Duodenal mucosa (tissue), 2 donors: ENCODE measurements around the gene STARD9.

Experiments used
- H3K27ac ChIP-seq: one replicate; pipeline ENCODE4 v1.7.0; 2013; ENCODE audit warnings: low read depth, low read length
- H3K27me3 ChIP-seq, 2 donors: one replicate each; pipeline ENCODE4 v1.7.0; 2013; ENCODE audit warnings: low read length in 2 of 2, control low read depth in 1 of 2; ENCODE audit not compliant: insufficient read depth in 2 of 2, control insufficient read depth in 1 of 2
- H3K36me3 ChIP-seq, 2 donors: one replicate each; pipeline ENCODE4 v1.7.0; 2013; ENCODE audit warnings: low read length in 2 of 2, control low read depth in 1 of 2; ENCODE audit not compliant: insufficient read depth in 2 of 2, control insufficient read depth in 1 of 2
- H3K4me1 ChIP-seq, 2 donors: one replicate each; pipeline ENCODE4 v1.7.0; 2013; ENCODE audit warnings: low read length in 2 of 2, control low read depth in 1 of 2; ENCODE audit not compliant: insufficient read depth in 2 of 2, control insufficient read depth in 1 of 2
- H3K4me3 ChIP-seq, 2 donors: one replicate each; pipeline ENCODE4 v1.7.0; 2013; ENCODE audit warnings: low read length in 2 of 2, low read depth in 1 of 2
- H3K9ac ChIP-seq, 2 donors: one replicate each; pipeline ENCODE4 v1.7.0; 2013; ENCODE audit warnings: low read length in 2 of 2, low read depth in 1 of 2
- H3K9me3 ChIP-seq, 2 donors: one replicate each; pipeline ENCODE4 v1.7.0; 2013; ENCODE audit warnings: low read length in 2 of 2, control low read depth in 1 of 2; ENCODE audit not compliant: control insufficient read depth in 1 of 2

The STARD9 gene

GRCh38 chr15:42623951-42624350 lies 48.5 kb downstream of the STARD9 start:
- no peak overlapping the region for H3K27ac ChIP-seq
- no peak overlapping the region for H3K4me3 ChIP-seq
- no peak overlapping the region for H3K9ac ChIP-seq
- H3K4me1 ChIP-seq: no peaks in the 10 kb centered on the region
- no peaks in the 10 kb centered on the region for H3K27me3 ChIP-seq
- no peaks in the 10 kb centered on the region for H3K36me3 ChIP-seq
- no peaks in the 10 kb centered on the region for H3K9me3 ChIP-seq

- Histone ChIP-seq H3K27me3 (no peaks in the 10 kb centered on the region), H3K27ac (no peak overlapping the region), H3K36me3 (no peaks in the 10 kb centered on the region), H3K9ac (no peak overlapping the region), H3K4me3 (no peak overlapping the region), H3K9me3 (no peaks in the 10 kb centered on the region), H3K4me1 (no peaks in the 10 kb centered on the region)
These were observed 52.1 kb downstream of the STARD9 start for GRCh38 chr15:42627485-42627884.

DNA sequence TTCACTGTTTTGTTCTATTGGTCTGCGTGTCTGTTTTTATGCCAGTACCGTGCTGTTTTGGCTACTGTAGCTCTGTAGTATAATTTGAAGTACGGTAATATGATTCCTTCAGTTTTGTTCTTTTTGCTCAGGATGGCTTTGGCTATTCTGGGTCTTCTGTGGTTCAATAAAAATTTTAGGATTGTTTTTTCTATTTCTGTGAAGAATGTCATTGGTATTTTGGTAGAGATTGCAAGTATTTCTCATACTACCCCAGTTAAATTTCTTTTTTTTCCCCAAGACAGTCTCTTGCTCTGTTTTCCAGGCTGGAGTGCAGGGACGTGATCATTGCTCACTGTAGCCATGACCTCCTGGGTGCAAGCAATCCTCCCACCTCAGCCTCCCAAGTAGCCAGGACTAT lies 53.4 kb downstream of the STARD9 start:
- Histone ChIP-seq H3K4me3 (no peak overlapping the region), H3K36me3 (no peaks in the 10 kb centered on the region), H3K27me3 (no peaks in the 10 kb centered on the region), H3K27ac (no peak overlapping the region), H3K9me3 (no peaks in the 10 kb centered on the region), H3K9ac (no peak overlapping the region), H3K4me1 (no peaks in the 10 kb centered on the region)

- H3K9me3 ChIP-seq: no peaks in the 10 kb centered on the region
- H3K27ac ChIP-seq: no peak overlapping the region
- H3K9ac ChIP-seq: no peak overlapping the region
- no peaks in the 10 kb centered on the region for H3K4me1 ChIP-seq
- H3K27me3 ChIP-seq: no peaks in the 10 kb centered on the region
- H3K36me3 ChIP-seq: no peaks in the 10 kb centered on the region
- H3K4me3 ChIP-seq: no peak overlapping the region
These were observed 56.8 kb downstream of the STARD9 start for GRCh38 chr15:42632105-42632675.

DNA sequence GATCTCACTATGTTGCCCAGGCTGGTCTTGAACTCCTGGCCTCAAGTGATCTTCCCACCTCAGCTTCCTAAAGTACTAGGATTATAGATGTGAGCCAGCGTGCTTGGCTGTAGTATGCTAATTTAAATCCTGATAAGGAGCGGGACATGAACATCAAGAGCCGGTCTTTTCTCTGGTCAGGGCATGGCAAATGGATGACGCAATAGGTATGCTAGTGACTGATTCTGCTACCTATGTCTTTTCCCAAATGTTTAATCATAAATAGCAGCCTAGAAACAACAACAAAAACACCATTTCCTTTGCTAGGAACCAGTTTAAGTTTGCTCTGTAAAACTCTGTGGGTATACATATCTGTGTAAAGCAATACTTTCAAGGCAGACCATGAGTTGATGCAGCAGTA lies 64.7 kb downstream of the STARD9 start:
- no peaks in the 10 kb centered on the region for H3K9me3 ChIP-seq
- no peak overlapping the region for H3K4me3 ChIP-seq
- H3K4me1 ChIP-seq: no peaks in the 10 kb centered on the region
- no peak overlapping the region for H3K9ac ChIP-seq
- no peak overlapping the region for H3K27ac ChIP-seq
- H3K27me3 ChIP-seq: no peaks in the 10 kb centered on the region
- peaks cover 0 to 9% of the 10 kb centered on the region in 2 donors for H3K36me3 ChIP-seq

DNA sequence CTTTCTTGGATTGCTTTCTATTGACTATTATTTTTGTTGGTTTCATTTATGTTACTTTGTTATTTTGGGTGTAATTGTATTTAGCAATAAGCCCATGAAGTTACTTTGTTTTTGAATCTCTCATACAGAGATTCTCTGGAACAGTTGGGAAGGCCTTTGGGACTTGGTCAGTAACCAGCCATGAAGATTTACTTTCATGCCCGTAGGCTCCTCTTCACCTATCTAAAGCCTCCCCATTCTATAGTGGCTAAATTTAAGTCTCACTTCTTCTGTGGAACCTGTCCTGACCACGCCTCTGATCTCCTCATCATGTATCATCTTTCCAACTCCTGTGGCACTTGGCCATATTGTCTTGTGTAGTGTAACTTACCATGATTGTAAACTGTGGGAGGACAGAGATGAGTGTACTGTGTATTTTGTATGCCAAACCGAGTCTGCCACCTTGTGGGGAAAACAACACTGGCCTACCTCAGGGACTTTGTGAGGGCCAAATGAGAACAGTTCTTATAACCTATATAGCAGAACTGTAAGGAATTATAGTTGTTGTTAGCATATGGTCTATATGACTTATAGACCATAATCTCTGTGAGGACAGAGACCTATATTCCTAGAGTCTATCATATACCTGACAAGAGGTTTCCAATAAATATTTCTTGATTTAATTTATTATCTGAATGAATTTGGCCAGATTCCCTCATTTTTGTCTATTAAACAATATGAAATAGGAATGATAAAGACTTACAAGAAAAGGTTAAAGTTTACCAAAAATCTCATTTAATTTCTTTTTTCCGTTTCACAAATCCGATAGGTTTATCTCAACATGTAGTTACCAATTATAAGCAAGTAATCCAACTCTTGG lies 75.0 kb downstream of the STARD9 start:
- Histone ChIP-seq H3K9ac (no peak overlapping the region), H3K4me3 (no peak overlapping the region), H3K27ac (no peak overlapping the region), H3K27me3 (no peaks in the 10 kb centered on the region), H3K36me3 (no peaks in the 10 kb centered on the region), H3K9me3 (no peaks in the 10 kb centered on the region), H3K4me1 (peaks cover 0 to 4% of the 10 kb centered on the region in 2 donors)

DNA sequence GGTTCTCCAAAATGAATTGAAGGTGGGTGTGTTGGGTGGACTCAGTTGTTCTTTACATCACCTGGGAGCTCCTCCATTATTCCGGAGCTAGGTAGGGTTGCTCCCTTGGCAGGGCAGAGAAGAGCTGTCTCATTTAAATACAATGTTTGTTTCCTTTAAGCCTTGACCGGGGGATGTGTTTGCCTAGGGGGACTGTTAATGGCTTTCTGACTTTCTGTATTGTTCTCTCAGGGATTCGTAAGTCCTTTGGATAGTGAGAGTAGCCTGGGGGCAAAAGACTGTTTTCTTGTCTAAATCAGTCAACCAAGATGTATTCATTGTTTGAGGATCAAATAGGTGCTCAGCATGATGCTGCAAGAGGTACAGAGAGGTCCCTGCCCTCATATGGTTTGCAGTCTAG lies 90.4 kb downstream of the STARD9 start:
- peaks cover 0 to 7% of the 10 kb centered on the region in 2 donors for H3K36me3 ChIP-seq
- no peaks in the 10 kb centered on the region for H3K4me1 ChIP-seq

DNA sequence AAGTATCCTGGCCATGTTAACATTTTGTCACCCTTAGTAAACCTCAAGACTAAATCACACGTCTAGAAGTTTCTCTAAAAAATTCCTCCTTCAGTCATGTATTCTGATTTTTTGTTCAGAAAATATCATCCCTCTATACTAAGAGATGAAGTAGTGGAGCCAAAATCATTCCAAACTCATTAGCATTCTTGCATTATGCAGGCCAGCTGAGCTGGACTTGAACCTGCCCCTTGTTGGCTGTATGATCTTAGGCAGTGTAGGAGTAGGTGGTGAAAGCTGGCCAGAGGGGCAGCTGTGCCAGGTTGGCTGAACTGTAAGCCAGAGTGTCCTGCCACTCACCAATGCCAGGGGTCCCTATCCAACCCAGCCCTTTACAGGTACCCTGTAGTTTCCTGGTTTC lies 92.4 kb downstream of the STARD9 start:
- Histone ChIP-seq H3K36me3 (peaks cover 0 to 7% of the 10 kb centered on the region in 2 donors), H3K4me1 (no peaks in the 10 kb centered on the region), H3K4me3 (no peak overlapping the region)

More for the DNA sequence above, 90.4 kb downstream of the STARD9 start:
- H3K27ac ChIP-seq: no peak overlapping the region
- H3K4me3 ChIP-seq: no peak overlapping the region
- no peak overlapping the region for H3K9ac ChIP-seq
- H3K9me3 ChIP-seq: no peaks in the 10 kb centered on the region
- no peaks in the 10 kb centered on the region for H3K27me3 ChIP-seq

GRCh38 chr15:42670451-42670850 lies 95.0 kb downstream of the STARD9 start:
- Histone ChIP-seq H3K27ac (no peak overlapping the region), H3K9ac (no peak overlapping the region), H3K4me1 (no peaks in the 10 kb centered on the region), H3K36me3 (peaks cover 0 to 8% of the 10 kb centered on the region in 2 donors), H3K27me3 (no peaks in the 10 kb centered on the region), H3K4me3 (no peak overlapping the region), H3K9me3 (no peaks in the 10 kb centered on the region)

More for the DNA sequence above, 92.4 kb downstream of the STARD9 start:
- H3K27ac ChIP-seq: no peak overlapping the region
- H3K9me3 ChIP-seq: no peaks in the 10 kb centered on the region
- H3K27me3 ChIP-seq: no peaks in the 10 kb centered on the region
- H3K9ac ChIP-seq: no peak overlapping the region

- Histone ChIP-seq H3K4me3 (no peak overlapping the region), H3K4me1 (no peaks in the 10 kb centered on the region), H3K9me3 (no peaks in the 10 kb centered on the region), H3K9ac (no peak overlapping the region), H3K27me3 (no peaks in the 10 kb centered on the region), H3K27ac (no peak overlapping the region), H3K36me3 (peaks cover 0 to 20% of the 10 kb centered on the region in 2 donors)
These were observed 97.0 kb downstream of the STARD9 start for GRCh38 chr15:42672444-42672843.
